Pancreas (tissue), 10 donors: ENCODE results near the gene KCNQ4. TPM values are rescaled to one million over a fixed set of nuclear protein-coding genes. Genes with fewer than 3 reads are reported as not detected.

Experiments used
- ATAC-seq, 4 donors: fragments of 200-7000 bp; cut with Tn5 transposase; one replicate each; pipeline versions ENCODE4 v1.8.0 to v1.9.1; 2020; ENCODE audit warnings: mild to moderate bottlenecking in 4 of 4, moderate library complexity in 4 of 4
- DNase-seq, 6 donors: peaks; one replicate each; pipeline ENCODE4 v3.0.0-alpha.2; 2020
- FAIRE-seq: peaks from 2 replicates; lab custom pipeline; 2012; peaks lifted over from hg19 to GRCh38; lab: Jason Lieb, UNC
- H3K27ac ChIP-seq, 4 donors: fragments of 200-600 bp; sonication (generic); 1 replicate in 3 of 4; 2 replicates in 1 of 4; pipeline versions ENCODE4 v1.5.0 to v1.8.0; 2020
- H3K27me3 ChIP-seq, 4 donors: fragments of 200-600 bp; one replicate each; pipeline ENCODE4 v1.8.0; 2021
- H3K36me3 ChIP-seq, 3 donors: fragments of 200-600 bp; sonication (generic) in 1 of 3; one replicate each; pipeline versions ENCODE4 v1.5.0 to v1.8.0; 2020 to 2021
- H3K4me1 ChIP-seq, 3 donors: fragments of 200-600 bp; one replicate each; pipeline ENCODE4 v1.8.0; 2021
- H3K4me3 ChIP-seq, 4 donors: fragments of 200-600 bp; sonication (generic) in 2 of 4; one replicate each; pipeline versions ENCODE4 v1.5.0 to v1.8.0; 2020 to 2021
- H3K9me3 ChIP-seq, 4 donors: fragments of 200-600 bp; one replicate each; pipeline ENCODE4 v1.8.0; 2021
- WGBS, 2 donors: extraction: QIAGEN DNeasy Blood & Tissue Kit; methylation state at CpG; one replicate each; pipeline ENCODE4 v1.1.7; 2013; 5-methylcytosine and 5-hydroxymethylcytosine counted together
- intact Hi-C, 3 donors: fragments of 100-400 bp; cut with DNase I; formaldehyde crosslinking; loops; one replicate each; pipeline versions ENCODE4 v1.11.1 to v1.14.2; 2022
- polyA plus RNA-seq, 2 donors: library from polyadenylated mRNA; stranded (reverse); fragments of 200-250 nt; gene quantifications; one replicate each; pipeline ENCODE4 v1.2.3, GENCODE V29; 2013
- total RNA-seq, 6 donors: library from RNA; stranded (reverse); fragmentation: NEBNext Ultra II Directional in 4 of 6; extraction: Animal tissue kit (Norgen Biotek cat#: 25700) in 4 of 6; gene quantifications; one replicate each; pipeline versions ENCODE4 v1.2.1 to v1.2.4, GENCODE V29; 2021 to 2023
- TF ChIP-seq, protein P1 (sequence below), 4 donors: fragments of 200-600 bp; sonication (generic) in 3 of 4; IDR thresholded peaks; one replicate each; pipeline versions ENCODE4 v1.5.0 to v1.8.0; 2021; ENCODE audit warnings: antibody characterized with exemption in 4 of 4
- donor health status: healthy with polysubstance abuse.
- donor health status: DM: no; HTN: no; CAD: no; lungs with moderate emphysema.
- donor health status: DM: no; HTN: no; CAD: no.
- donor health status: control.
- donor health status: control.
- donor health status: Bipolar disorder and iron deficiency.
- donor health status: DM: yes; HTN: yes; CAD: no.
- donor health status: DM: no; HTN: no; CAD: no.
- donor health status: DM: no; HTN: no; CAD: no.
- donor health status: DM: yes; HTN: yes; CAD: no.

KCNQ4 gene
- total and polyA plus RNA-seq, 8 donors, result 0.35 to 6.5 (median 1.3) TPM

- ATAC-seq, result no peak
- no peak for DNase-seq
- intact Hi-C loops, result loop anchor here in 1 of 3 donors (5.0 kb wide), 1 partner anchor 98 kb away; no protein-coding TSS in a partner anchor
- Histone ChIP-seq H3K4me3 (no peak overlapping the region), H3K27me3 (no peaks in the 10 kb centered on the region), H3K4me1 (peaks cover 7 to 19% (median 12%) of the 10 kb centered on the region in 3 donors), H3K27ac (no peak overlapping the region), H3K36me3 (no peaks in the 10 kb centered on the region), H3K9me3 (no peaks in the 10 kb centered on the region)
- FAIRE-seq, result no peak
- TF ChIP-seq, protein P1, sequence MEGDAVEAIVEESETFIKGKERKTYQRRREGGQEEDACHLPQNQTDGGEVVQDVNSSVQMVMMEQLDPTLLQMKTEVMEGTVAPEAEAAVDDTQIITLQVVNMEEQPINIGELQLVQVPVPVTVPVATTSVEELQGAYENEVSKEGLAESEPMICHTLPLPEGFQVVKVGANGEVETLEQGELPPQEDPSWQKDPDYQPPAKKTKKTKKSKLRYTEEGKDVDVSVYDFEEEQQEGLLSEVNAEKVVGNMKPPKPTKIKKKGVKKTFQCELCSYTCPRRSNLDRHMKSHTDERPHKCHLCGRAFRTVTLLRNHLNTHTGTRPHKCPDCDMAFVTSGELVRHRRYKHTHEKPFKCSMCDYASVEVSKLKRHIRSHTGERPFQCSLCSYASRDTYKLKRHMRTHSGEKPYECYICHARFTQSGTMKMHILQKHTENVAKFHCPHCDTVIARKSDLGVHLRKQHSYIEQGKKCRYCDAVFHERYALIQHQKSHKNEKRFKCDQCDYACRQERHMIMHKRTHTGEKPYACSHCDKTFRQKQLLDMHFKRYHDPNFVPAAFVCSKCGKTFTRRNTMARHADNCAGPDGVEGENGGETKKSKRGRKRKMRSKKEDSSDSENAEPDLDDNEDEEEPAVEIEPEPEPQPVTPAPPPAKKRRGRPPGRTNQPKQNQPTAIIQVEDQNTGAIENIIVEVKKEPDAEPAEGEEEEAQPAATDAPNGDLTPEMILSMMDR (IDR thresholded peaks at IDR 0.05), result no peak
- WGBS, 2 donors, result 75 to 78% methylated on average over 5 of the region's 5 CpGs
Observed at GRCh38 chr1:40853885-40854170, 70.2 kb downstream of the KCNQ4 start.

- 85 to 89% methylated on average over 6 of the region's 6 CpGs for WGBS, 2 donors
- no peaks in the 10 kb centered on the region for H3K27me3 ChIP-seq
- no peaks in the 10 kb centered on the region for H3K36me3 ChIP-seq
- intact Hi-C loops, result no loop called here
- TF ChIP-seq, protein P1 (IDR thresholded peaks at IDR 0.05), result no peak
- no peak for ATAC-seq
- H3K27ac ChIP-seq, result peak overlapping the region in 2 of 4 donors; percentile 5 to 17
- H3K9me3 ChIP-seq, result no peaks in the 10 kb centered on the region
- peaks cover 0 to 8% (median 4%) of the 10 kb centered on the region in 3 donors for H3K4me1 ChIP-seq
- no peak for DNase-seq
- no peak overlapping the region for H3K4me3 ChIP-seq
- FAIRE-seq, result no peak
Observed at GRCh38 chr1:40855513-40855912, 71.9 kb downstream of the KCNQ4 start.

GRCh38 chr1:40856116-40856515 lies 72.5 kb downstream of the KCNQ4 start:
- ATAC-seq, result peak; percentile 56 to 82 (median 64)

DNA sequence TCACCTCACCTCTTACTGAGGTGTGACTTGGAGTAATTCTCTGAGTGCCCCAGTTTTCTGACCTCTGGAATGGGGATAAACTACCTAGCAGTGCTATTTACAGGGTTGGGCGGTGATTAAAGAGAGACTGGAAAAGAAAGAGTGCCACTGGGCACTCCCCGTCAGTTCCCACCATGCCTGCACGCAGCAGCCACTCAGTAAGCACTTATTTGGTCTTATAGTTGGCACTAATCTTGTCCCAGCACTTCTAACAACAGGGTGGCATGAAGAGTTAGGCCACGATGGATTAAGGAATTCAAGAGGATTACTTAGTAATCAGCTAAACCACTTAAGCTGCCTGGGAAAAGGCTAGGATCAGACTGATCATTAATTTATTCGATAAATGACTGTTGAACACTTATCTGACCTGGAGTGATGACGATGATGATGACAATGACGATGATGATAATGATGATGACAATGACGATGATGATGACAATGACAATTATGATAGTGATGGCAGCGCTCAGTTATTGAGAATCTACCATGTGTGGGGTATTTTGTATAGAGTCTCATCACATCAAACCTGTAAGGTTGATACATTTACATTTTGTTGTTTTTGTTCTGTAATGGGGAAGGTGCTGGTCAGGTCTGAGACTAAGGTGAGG lies 73.2 kb downstream of the KCNQ4 start:
- intact Hi-C loops, result no loop called here
- TF ChIP-seq, protein P1 (IDR thresholded peaks at IDR 0.05), result no peak
- H3K27ac ChIP-seq, result no peak overlapping the region
- no peak for FAIRE-seq
- H3K4me3 ChIP-seq, result no peak overlapping the region
- H3K4me1 ChIP-seq, result peaks cover 0 to 8% (median 4%) of the 10 kb centered on the region in 3 donors
- no peak for DNase-seq
- no peaks in the 10 kb centered on the region for H3K36me3 ChIP-seq
- WGBS, 2 donors, result 87 to 92% methylated on average over 9 of the region's 9 CpGs
- ATAC-seq, result no peak
- H3K9me3 ChIP-seq, result no peaks in the 10 kb centered on the region
- no peaks in the 10 kb centered on the region for H3K27me3 ChIP-seq

More at GRCh38 chr1:40856116-40856515, 72.5 kb downstream of the KCNQ4 start:
- Histone ChIP-seq H3K36me3 (no peaks in the 10 kb centered on the region), H3K4me3 (no peak overlapping the region), H3K27ac (peak overlapping the region in 1 of 4 donors; percentile 5), H3K27me3 (no peaks in the 10 kb centered on the region), H3K9me3 (no peaks in the 10 kb centered on the region), H3K4me1 (peaks cover 0 to 8% (median 4%) of the 10 kb centered on the region in 3 donors)
- FAIRE-seq, result no peak
- TF ChIP-seq, protein P1 (IDR thresholded peaks at IDR 0.05), result no peak
- peak in 3 of 6 donors; percentile 31 to 55 (median 41) for DNase-seq
- 34 to 36% methylated on average over 3 of the region's 3 CpGs for WGBS, 2 donors
- intact Hi-C loops, result no loop called here

DNA sequence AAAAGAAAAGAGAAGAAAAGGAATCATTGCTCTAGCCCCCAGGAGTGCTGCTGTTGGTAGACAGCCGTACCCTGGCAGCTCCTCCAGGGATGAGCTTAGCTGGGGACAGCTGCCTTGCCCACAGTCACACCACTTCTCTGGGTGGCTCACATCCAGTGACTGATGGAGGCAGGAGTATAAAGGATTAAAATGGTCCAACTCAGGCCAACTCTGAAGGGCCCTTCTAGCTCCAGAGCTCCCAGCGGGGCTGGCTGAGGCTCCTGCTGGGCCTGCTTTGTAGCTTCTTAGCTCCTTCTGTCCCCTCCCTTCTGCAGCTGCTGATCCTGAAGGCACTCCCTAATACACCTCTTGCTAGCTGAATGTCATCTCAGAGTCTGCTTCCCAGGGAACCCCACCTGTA lies 74.2 kb downstream of the KCNQ4 start:
- H3K36me3 ChIP-seq, result no peaks in the 10 kb centered on the region
- intact Hi-C loops, result no loop called here
- no peaks in the 10 kb centered on the region for H3K9me3 ChIP-seq
- 90 to 94% methylated on average over 2 of the region's 2 CpGs for WGBS, 2 donors
- TF ChIP-seq, protein P1 (IDR thresholded peaks at IDR 0.05), result no peak
- DNase-seq (no peak), ATAC-seq (no peak), FAIRE-seq (no peak)
- H3K4me1 ChIP-seq, result peaks cover 1 to 10% (median 4%) of the 10 kb centered on the region in 3 donors
- H3K27ac ChIP-seq, result no peak overlapping the region
- H3K27me3 ChIP-seq, result no peaks in the 10 kb centered on the region
- H3K4me3 ChIP-seq, result no peak overlapping the region
